K562 (cell line): ENCODE data around the gene CAPN8. TPM values are rescaled to one million over a fixed set of nuclear protein-coding genes. Genes with fewer than 3 reads are reported as not detected.

Source experiments
- REST ChIP-seq, 2 experiments: fragments of 450-650 bp; formaldehyde crosslinking in 1 of 2; IDR thresholded peaks; 2 replicates each; pipeline versions ENCODE4 v1.4.0 to v1.6.1; 2014 to 2020; ENCODE audit warnings: mild to moderate bottlenecking in 2 of 2, borderline replicate concordance in 1 of 2, low read depth in 1 of 2
- SNAPC5 ChIP-seq: fragments of 250-450 bp; sonication (Bioruptor Pico); IDR thresholded peaks from 2 replicates; pipeline ENCODE4 v1.8.0; 2021; ENCODE audit warnings: moderate library complexity, mild to moderate bottlenecking, inconsistent platforms
- polyA plus RNA-seq, 8 experiments: library from polyadenylated mRNA; depleted of rRNA in 4 of 8; stranded (reverse) in 5 of 8; unstranded in 3 of 8; fragments of >200 nt; fragmentation: Nextera tagmentation in 2 of 8; fragmentation: Illumina TruSeq in 1 of 8; extraction: Ambion mirVana in 2 of 8; extraction: Trizol in 1 of 8; gene quantifications; 2 replicates each; pipeline versions ENCODE4 v1.2.1 to v1.2.3, GENCODE V29; 2011 to 2014; ENCODE audit warnings: inconsistent platforms in 1 of 8, missing spikeins in 1 of 8
- total RNA-seq, 7 experiments: library from RNA; depleted of rRNA in 6 of 7; stranded (reverse); fragments of >200 nt in 6 of 7; fragmentation: Illumina TruSeq in 2 of 7; extraction: Trizol in 2 of 7; gene quantifications; 2 replicates each; pipeline versions ENCODE4 v1.2.1 to v1.2.3, GENCODE V29; 2011 to 2021; ENCODE audit warnings: low replicate concordance in 1 of 7

CAPN8 gene
- total and polyA plus RNA-seq, 9 of the 15 experiments (the other 6 are each of a cell fraction or from before 2014, with no cell fraction given): 0.06 TPM; not detected in 8

DNA sequence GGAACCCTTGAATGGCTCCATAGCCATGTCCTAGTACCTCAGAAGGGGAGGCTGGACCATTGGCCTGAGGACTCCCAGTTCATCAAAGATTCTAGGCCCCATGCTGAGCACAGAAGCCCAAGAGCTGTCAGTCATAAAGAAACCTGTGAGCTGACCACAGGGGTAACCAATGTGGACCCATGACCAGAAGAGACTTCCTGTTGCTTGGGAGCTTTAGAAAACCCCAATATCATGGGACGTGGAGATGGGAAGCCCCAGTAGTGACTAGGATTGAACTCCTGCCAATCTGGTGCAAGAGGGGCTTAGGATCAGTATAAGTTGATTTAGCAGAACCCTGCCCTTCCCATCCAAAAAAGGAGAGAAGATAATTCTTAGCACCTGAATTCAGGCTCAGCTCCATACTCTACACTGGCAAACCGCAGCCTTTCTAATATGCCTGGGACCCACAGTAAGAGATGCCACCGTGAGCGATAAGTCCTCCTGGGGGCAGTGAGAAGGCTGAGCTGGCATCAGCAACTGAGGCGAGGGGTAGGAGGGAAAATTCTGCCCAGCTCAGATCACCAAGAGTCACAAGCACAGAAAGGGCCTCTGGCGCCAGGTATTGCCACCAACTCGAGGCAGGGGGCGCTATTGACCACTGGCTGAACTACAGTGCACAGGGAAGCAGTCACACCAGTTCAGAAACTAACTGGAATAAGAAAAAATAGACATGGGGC lies 108.9 kb downstream of the CAPN8 start (continued):
- peak; percentile 80 for TF ChIP-seq REST (IDR thresholded peaks at IDR 0.05; ENCODE audit: borderline replicate concordance)
- TF ChIP-seq REST (CRISPR knock-in tag; IDR thresholded peaks at IDR 0.05; ENCODE audit: low read depth): no peak
- TF ChIP-seq SNAPC5 (CRISPR knock-in tag): no peak
